ENCODE results near the gene MOB1A. TPM values are rescaled to one million over a fixed set of nuclear protein-coding genes. Genes with fewer than 3 reads are reported as not detected.

Gene MOB1A
- total RNA-seq, 1 donor from 2014 or later: 93.5 TPM

DNA sequence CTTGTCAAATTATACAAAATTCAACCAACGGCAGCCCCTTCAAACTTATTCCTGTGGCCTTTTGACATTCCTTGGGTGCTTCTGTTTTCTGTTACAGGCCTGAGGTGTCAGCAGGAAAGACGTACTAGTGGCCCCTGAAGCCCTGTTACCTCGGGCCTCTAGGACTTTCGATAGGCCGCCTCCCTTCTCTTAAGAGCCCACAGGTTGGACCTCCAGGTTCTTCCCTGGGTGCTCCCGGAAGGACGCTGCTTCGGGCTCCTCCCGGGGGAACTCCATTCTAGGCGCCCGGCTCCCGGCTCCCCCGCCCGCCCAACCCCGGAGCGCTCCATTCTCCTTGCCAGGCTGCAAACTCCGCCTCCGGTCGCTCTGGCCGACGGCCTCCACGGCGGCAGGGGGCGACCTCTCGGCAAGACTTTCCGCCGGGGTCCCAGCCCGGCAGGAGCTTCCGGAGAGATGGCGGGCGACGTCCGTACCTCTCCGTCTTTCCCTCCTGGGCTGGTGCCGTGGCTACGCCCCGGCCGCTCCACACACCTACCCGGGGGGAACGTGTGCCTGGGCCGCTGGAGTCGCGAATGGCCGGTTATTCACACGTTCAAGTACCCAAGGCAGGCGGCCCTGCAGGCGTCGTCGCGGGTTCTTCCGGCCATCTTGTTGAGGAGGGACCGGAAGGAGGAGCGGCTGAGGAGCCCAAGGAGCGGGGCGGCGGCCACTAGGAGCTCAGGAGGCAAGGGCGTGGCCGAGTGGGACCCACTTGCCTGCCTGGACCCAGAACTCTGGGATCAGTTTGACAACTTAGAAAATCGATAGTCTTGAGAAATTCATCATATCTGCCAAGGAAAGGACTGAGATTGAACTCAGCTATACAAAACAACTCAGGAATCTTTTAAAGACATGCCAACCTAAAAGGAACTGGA, 58.5 kb downstream of the MOB1A start:
- peaks cover 3% of the 10 kb centered on the region for H3K36me3 Mint-ChIP-seq (ENCODE audit: insufficient read depth)
- TF ChIP-seq, protein P1, sequence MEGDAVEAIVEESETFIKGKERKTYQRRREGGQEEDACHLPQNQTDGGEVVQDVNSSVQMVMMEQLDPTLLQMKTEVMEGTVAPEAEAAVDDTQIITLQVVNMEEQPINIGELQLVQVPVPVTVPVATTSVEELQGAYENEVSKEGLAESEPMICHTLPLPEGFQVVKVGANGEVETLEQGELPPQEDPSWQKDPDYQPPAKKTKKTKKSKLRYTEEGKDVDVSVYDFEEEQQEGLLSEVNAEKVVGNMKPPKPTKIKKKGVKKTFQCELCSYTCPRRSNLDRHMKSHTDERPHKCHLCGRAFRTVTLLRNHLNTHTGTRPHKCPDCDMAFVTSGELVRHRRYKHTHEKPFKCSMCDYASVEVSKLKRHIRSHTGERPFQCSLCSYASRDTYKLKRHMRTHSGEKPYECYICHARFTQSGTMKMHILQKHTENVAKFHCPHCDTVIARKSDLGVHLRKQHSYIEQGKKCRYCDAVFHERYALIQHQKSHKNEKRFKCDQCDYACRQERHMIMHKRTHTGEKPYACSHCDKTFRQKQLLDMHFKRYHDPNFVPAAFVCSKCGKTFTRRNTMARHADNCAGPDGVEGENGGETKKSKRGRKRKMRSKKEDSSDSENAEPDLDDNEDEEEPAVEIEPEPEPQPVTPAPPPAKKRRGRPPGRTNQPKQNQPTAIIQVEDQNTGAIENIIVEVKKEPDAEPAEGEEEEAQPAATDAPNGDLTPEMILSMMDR (IDR thresholded peaks at IDR 0.05; ENCODE audit: unreplicated experiment): peak; percentile 44
- peak overlapping the region; percentile 69 for H3K4me3 Mint-ChIP-seq (ENCODE audit: low read depth)
- DNase-seq (ENCODE audit: low spot score, unreplicated experiment): no peak
- H3K9me3 Mint-ChIP-seq (ENCODE audit: low read depth): peaks cover 17% of the 10 kb centered on the region
- peaks cover 17% of the 10 kb centered on the region for H3K27me3 Mint-ChIP-seq
- H3K27ac Mint-ChIP-seq: no peak overlapping the region
- H3K4me1 Mint-ChIP-seq (ENCODE audit: low read depth): no peaks in the 10 kb centered on the region

DNA sequence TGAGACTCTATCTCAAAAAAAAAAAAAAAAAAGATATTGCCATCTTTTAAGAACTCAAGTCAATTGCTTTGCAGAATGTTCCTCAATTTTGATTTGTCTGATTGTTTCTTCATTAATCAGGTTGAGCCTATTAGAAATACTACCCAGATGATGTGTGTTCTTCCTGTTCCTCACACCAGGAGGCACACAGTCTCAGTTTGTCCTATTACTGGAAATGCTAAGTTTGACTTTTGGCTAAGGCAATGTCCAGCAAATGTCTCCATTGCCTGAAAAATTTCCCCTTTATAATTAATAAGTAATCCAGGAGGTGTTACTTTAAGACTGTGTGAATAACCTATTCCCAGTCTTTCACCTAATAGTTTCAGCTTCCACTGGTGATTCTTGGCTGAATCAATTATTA, 59.3 kb downstream of the MOB1A start:
- Mint-ChIP-seq H3K27me3 (peaks cover 17% of the 10 kb centered on the region), H3K27ac (no peak overlapping the region), H3K36me3 (ENCODE audit: insufficient read depth) (peaks cover 3% of the 10 kb centered on the region), H3K9me3 (ENCODE audit: low read depth) (peaks cover 17% of the 10 kb centered on the region), H3K4me3 (ENCODE audit: low read depth) (no peak overlapping the region), H3K4me1 (ENCODE audit: low read depth) (no peaks in the 10 kb centered on the region)
- DNase-seq (ENCODE audit: low spot score, unreplicated experiment): no peak
- TF ChIP-seq, protein P1 (IDR thresholded peaks at IDR 0.05; ENCODE audit: unreplicated experiment): no peak

DNA sequence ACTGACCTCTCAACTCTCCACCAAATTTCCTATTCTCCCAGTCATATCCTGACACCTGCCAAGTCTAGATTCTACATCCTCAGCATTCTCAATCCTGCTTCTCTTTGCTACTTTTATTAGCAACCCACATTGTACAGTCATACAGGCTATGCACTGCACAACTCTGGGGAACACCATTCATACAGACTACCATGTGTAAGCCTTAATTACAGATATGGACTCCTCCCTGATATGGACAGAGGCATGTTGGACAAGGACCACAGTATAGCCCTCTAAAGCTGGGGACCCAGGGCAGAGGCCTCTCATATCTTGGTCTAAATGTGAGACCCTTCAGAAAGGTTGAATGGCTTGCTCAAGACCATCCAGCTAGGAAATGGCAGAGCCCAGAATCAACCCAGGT, 67.3 kb downstream of the MOB1A start:
- peaks cover 4% of the 10 kb centered on the region for H3K9me3 Mint-ChIP-seq (ENCODE audit: low read depth)
- TF ChIP-seq, protein P1 (IDR thresholded peaks at IDR 0.05; ENCODE audit: unreplicated experiment): no peak
- no peak for DNase-seq (ENCODE audit: low spot score, unreplicated experiment)
- no peaks in the 10 kb centered on the region for H3K4me1 Mint-ChIP-seq (ENCODE audit: low read depth)
- no peak overlapping the region for H3K4me3 Mint-ChIP-seq (ENCODE audit: low read depth)
- H3K27ac Mint-ChIP-seq: no peak overlapping the region
- H3K36me3 Mint-ChIP-seq (ENCODE audit: insufficient read depth): peaks cover 2% of the 10 kb centered on the region
- H3K27me3 Mint-ChIP-seq: no peaks in the 10 kb centered on the region

DNA sequence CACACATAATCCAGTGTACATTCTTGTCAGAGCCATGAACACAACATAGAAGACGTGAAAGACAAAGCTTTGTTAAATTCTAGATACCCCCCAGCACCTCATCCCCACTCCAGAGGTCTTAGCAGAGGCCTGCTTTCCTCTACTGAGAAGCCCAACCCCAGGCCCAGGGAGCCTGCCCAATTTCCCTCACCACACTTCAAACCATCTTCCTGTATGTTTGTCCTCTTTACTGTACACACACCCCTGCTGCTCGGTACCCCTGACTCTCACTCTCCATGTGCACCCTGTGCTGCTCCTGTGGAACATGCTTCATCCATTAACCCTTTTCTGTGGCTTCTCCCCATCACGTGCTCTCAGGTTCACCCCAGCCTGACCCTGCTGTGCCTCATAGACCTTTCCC, 68.1 kb downstream of the MOB1A start:
- H3K27ac Mint-ChIP-seq: no peak overlapping the region
- H3K9me3 Mint-ChIP-seq (ENCODE audit: low read depth): peaks cover 4% of the 10 kb centered on the region
- DNase-seq (ENCODE audit: low spot score, unreplicated experiment): no peak
- H3K27me3 Mint-ChIP-seq: no peaks in the 10 kb centered on the region
- H3K36me3 Mint-ChIP-seq (ENCODE audit: insufficient read depth): peaks cover 4% of the 10 kb centered on the region
- TF ChIP-seq, protein P1 (IDR thresholded peaks at IDR 0.05; ENCODE audit: unreplicated experiment): no peak
- H3K4me3 Mint-ChIP-seq (ENCODE audit: low read depth): no peak overlapping the region
- no peaks in the 10 kb centered on the region for H3K4me1 Mint-ChIP-seq (ENCODE audit: low read depth)

DNA sequence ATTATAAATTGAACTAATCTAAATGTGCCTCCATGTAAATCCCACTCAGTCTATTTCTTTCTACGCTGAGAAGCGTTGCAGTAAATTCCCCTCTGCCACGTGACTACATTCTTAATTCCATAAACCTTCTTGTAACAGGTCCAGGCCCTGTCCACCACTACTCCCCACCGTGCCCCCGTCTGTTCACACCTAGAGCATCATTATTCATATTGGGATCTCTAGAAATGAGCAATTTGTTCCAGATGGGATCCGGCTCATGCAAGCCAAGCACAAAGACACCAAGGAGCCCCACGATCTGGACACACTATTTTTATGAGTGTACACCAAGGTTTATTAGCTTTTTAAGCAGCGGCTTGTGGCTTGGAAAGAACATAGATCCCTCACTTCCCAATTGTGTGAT, 69.1 kb downstream of the MOB1A start:
- no peaks in the 10 kb centered on the region for H3K27me3 Mint-ChIP-seq
- TF ChIP-seq, protein P1 (IDR thresholded peaks at IDR 0.05; ENCODE audit: unreplicated experiment): no peak
- peaks cover 4% of the 10 kb centered on the region for H3K9me3 Mint-ChIP-seq (ENCODE audit: low read depth)
- no peak overlapping the region for H3K4me3 Mint-ChIP-seq (ENCODE audit: low read depth)
- peaks cover 6% of the 10 kb centered on the region for H3K36me3 Mint-ChIP-seq (ENCODE audit: insufficient read depth)
- no peak for DNase-seq (ENCODE audit: low spot score, unreplicated experiment)
- no peak overlapping the region for H3K27ac Mint-ChIP-seq
- no peaks in the 10 kb centered on the region for H3K4me1 Mint-ChIP-seq (ENCODE audit: low read depth)
